Stimulated activated CD8-positive, alpha-beta memory T cell treated with anti-CD3 and anti-CD28 coated beads, Interleukin-12 subunit alpha, Interleukin-12 subunit beta, amount 100 ng/mL, for 4 hours (primary cell): ENCODE data around the gene GALNT5.
"Not testable (repeated sequence)": the region's sequence is repeated elsewhere in the genome, so short reads cannot be mapped to it uniquely, and the experiment has no call there.

Experiments
- DNase-seq: peaks from one replicate; pipeline ENCODE4 v3.0.0-alpha.2; 2020; ENCODE audit warnings: low read depth

GALNT5 gene, protein sequence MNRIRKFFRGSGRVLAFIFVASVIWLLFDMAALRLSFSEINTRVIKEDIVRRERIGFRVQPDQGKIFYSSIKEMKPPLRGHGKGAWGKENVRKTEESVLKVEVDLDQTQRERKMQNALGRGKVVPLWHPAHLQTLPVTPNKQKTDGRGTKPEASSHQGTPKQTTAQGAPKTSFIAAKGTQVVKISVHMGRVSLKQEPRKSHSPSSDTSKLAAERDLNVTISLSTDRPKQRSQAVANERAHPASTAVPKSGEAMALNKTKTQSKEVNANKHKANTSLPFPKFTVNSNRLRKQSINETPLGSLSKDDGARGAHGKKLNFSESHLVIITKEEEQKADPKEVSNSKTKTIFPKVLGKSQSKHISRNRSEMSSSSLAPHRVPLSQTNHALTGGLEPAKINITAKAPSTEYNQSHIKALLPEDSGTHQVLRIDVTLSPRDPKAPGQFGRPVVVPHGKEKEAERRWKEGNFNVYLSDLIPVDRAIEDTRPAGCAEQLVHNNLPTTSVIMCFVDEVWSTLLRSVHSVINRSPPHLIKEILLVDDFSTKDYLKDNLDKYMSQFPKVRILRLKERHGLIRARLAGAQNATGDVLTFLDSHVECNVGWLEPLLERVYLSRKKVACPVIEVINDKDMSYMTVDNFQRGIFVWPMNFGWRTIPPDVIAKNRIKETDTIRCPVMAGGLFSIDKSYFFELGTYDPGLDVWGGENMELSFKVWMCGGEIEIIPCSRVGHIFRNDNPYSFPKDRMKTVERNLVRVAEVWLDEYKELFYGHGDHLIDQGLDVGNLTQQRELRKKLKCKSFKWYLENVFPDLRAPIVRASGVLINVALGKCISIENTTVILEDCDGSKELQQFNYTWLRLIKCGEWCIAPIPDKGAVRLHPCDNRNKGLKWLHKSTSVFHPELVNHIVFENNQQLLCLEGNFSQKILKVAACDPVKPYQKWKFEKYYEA

GRCh38 chr2:157257312-157258252, at the start of gene GALNT5:
TSS of gene GALNT5 (plus strand) at chr2:157257705. CDS start at chr2:157258083, 378 bp downstream.
- no peak for DNase-seq

GRCh38 chr2:157216286-157216965, 41.1 kb upstream of the GALNT5 start:
- no peak for DNase-seq

GRCh38 chr2:157217409-157217808, 40.1 kb upstream of the GALNT5 start:
- DNase-seq, result no peak

DNA sequence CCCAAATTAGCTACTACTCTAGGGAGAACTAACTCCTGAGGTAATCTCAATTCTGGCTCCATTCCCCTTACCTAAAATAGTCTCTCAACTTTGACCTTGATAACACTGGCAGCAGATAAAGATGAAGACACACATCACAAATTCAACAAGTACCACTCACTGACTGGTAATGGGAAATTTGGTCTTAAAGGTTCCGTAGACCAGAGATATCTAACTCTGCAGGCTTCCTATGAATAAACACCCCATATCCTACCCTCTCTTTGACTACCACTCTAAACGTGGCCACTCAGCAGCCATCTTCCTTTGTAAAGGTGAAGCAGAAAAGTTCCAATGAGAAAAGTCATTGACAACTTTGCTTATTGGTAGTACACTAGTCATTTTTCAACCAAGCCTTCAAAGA, 38.6 kb upstream of the GALNT5 start:
- no peak for DNase-seq

DNA sequence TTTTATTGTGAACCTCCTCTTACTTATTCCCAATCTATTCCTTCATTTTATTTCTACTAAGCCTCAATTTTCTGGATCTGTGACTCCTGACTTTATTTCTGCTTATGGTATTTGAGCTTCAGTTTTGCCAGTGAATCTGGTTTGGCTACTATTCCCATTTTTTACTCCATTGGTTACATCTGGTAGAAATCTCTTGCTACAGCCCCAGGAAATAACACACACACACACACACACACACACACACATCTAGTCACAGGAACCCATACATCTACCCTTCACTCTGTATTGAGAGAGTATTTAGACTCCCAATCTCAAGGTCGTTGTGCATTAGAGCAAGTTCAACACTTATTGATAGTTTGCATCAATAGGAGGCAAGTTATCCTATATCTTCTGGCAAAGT, 37.0 kb upstream of the GALNT5 start:
- no peak for DNase-seq

- no peak for DNase-seq
Observed at GRCh38 chr2:157221394-157221988, 36.0 kb upstream of the GALNT5 start.

DNA sequence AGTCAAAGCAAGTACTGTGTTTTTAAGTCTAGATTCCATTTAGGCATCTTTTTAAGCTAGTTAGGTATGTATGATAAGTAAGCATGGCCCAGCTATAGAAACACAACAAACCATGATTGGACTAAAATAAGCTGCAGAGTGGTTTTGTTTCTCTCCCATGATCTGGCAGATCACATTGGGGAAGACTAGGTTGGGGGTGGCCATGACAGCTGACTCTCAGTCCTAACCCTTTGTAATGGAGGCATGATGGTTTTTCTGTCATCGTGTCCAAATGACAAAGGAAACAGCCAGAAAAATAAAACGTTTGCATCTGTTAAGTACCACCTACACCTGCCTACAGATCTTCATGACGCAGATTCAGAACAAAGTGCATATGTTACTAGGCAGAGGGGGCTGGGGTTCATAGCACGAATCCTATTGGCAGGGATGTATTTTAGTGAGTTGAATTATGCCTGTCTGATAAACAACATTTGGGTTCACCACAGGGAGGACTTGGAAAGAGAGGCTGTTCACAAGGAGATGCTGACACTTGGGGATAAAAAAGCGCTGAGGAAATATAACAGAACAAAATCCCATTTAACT, 33.8 kb upstream of the GALNT5 start:
- DNase-seq, result no peak

DNA sequence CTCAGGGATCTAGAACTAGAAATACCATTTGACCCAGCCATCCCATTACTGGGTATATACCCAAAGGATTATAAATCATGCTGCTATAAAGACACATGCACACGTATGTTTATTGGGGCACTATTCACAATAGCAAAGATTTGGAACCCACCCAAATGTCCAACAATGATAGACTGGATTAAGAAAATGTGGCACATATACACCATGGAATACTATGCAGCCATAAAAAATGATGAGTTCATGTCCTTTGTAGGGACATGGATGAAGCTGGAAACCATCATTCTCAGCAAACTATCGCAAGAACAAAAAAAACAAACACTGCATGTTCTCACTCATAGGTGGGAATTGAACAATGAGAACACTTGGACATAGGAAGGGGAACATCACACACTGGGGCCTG, 33.1 kb upstream of the GALNT5 start:
- DNase-seq, result not testable (repeated sequence)

DNA sequence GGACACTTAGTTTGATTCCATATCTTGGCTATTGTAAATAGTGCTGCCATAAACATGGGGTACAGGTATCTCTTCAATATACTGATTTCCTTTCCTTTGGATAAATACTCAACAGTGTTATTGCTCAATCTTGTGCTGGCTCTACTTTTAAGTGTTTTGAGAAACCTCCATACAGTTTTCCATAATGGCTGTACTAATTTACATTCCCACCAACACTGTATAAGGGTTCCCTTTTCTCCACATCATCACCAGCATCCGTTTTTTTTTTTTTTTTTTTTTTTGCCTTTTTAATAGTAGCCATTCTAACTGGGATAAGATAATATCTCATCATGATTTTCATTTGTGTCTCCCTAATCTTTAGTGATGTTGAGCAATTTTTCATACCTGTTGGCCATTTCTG, 29.9 kb upstream of the GALNT5 start:
- DNase-seq, result no peak

DNA sequence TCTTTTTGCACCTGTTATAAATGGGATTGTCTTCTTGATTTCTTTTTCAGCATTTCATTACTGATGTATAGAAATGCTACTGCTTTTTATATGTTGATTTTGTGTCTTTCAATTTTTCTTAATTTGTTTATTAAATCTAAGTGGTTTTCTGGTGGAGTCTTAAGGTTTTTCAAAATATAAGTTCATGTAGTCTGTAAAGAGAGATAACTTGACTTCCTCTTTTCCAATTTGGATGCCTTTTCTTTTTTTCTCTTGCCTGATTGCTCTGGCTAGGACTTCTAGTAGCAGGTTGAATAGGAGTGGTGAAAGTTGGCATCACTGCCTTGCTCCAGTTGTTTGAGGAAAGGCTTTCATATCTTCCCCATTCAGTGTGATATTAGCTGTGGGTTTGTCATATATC, 28.6 kb upstream of the GALNT5 start:
- no peak for DNase-seq

DNA sequence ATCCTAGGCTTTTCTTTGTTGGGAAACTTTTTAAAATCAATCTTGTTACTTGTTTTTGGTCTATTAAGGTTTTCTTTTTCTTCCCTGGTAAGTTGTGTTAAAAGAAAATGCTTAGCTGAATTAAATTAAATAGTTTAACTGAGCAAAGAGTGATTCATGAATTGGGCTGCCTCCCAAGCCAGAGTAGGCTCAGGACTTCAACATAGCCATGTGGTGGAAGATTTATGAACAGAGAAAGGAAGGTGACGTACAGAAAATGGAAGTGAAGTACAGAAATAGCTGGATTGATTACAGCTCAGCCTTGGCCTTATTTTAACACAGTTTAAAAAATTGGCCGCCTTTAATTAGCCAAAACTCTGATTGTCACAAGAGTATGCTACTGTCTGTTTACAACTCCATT, 27.9 kb upstream of the GALNT5 start:
- no peak for DNase-seq

GRCh38 chr2:157231476-157231875, 26.0 kb upstream of the GALNT5 start:
- DNase-seq, result no peak

GRCh38 chr2:157233506-157233905, 24.0 kb upstream of the GALNT5 start:
- DNase-seq, result no peak

GRCh38 chr2:157236404-157236803, 21.1 kb upstream of the GALNT5 start:
- no peak for DNase-seq

- DNase-seq, result no peak
Observed at GRCh38 chr2:157238296-157238695, 19.2 kb upstream of the GALNT5 start.

DNA sequence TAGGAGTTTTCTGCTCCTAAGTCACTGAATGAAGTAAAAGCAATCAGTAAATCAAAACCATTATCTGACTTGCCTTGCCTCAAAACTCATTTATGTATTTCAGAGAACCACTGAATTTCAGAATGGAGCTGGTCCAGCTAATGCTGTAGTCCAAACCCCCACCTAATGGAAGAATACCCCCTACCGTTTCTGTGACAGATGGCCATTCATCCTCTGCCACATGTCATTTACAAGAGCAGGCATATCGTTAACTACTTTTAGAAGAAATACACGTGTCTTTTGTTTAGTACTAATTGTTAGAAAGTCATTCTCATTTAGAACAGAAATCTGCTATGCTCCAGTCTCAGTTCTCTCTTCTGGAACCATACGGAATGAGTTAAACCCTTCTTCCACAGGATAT, 12.8 kb upstream of the GALNT5 start:
- DNase-seq, result no peak

DNA sequence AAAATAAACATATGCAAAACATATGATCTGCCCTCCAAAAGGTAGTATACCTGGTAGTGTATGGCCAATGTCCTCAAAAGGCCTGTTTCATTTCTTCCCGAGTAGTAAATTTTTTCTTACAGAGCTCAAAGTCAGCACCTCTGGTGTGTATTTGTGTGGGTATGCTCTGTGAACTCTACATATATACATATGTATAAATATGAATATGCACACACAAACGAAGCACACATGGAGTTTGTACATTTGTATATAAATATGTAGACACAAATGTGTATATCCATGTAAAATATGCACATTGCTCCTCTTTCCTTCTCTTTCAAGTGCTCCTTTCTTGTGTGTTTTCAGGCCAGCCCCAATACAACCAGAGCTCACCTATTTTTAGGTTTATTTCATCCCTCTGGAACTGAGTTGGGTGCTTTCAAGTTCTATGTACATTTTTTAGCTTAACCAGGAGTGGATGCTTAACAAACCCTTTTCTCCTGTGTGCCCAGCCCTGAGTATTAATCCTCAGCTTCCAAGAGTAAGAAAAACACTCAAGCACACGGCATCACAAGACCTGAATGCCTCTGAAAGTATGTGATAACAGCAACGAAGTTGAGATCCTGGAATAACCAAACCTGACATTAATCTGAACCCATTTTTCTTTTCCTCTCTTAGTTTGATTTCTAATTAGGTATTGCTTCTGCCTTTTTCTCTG, 12.2 kb upstream of the GALNT5 start:
- DNase-seq, result no peak

DNA sequence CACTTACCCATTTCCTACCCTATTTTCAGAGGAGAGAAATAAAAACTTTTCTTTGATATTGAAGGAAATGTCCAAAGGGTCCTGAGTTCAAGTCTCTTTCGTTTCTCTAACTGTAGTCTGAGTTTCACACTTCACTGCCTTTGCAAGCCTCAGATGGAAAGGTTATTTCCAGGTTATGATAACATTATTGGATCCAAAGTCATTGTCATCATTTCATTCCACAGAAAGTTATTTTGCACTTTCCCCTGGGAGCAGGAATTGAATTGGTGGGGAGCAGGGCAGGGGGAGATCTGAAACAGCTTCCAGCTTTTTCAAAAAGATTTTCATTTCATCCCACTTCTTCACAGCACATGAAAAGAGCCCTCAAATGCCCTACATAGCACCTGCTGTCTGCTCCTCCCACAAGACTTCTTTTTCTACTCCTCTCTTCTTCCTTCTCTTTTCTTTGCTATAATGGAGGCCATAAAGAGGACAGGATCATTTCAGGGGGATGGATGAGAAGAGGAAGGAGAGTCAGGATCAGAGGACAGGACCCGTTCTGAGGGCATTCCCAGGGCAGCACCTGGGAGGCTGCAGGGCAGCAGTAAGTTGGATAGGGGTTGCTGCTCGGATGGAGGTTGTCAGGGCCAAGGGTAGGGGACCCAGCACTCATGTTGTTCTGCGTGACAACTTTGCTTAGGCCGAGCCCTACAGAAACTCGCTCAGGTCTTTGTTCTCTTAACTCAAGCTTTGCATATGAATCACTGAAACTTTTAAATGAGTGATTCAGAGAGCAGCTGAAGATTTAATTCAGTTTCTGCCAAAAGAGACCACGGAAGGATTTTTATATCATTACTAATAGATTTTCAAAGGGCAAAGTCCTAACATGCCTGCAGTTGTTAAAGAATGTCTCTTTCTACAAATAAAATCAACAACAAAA, 11.4 kb upstream of the GALNT5 start:
- DNase-seq, result no peak
